SU-DHL-6 (cell line): ENCODE data around the gene DSCAML1.

Experiments used
- H2AFZ ChIP-seq: fragments of 200-600 bp; sonication (generic); 2 replicates; pipeline ENCODE4 v1.6.1; 2014; ENCODE audit warnings: low read depth, mild to moderate bottlenecking, moderate library complexity, mixed read lengths, antibody characterized with exemption, low read length; ENCODE audit not compliant: severe bottlenecking
- H3F3A ChIP-seq: fragments of 200-600 bp; shearing (Covaris generic); 2 replicates; pipeline ENCODE4 v1.6.0; 2016; ENCODE audit warnings: antibody characterized with exemption, mild to moderate bottlenecking; ENCODE audit not compliant: insufficient read depth
- H3K27ac ChIP-seq: fragments of 200-600 bp; sonication (generic); 2 replicates; pipeline ENCODE4 v1.5.1; 2016; ENCODE audit warnings: low read depth, mild to moderate bottlenecking, low read length, moderate library complexity, mixed read lengths
- H3K27me3 ChIP-seq: fragments of 200-600 bp; sonication (generic), shearing (Covaris generic); 2 replicates; pipeline ENCODE4 v1.6.0; 2014; ENCODE audit warnings: mild to moderate bottlenecking, low read length
- H3K36me3 ChIP-seq: fragments of 200-600 bp; sonication (generic); 2 replicates; pipeline ENCODE4 v1.6.1; 2014; ENCODE audit warnings: mild to moderate bottlenecking, low read length, mixed read lengths
- H3K4me2 ChIP-seq: fragments of 300-600, 200-600 bp; shearing (Covaris generic), sonication (generic); 2 replicates; pipeline ENCODE4 v1.6.0; 2014; ENCODE audit warnings: low read length, low read depth, mild to moderate bottlenecking; ENCODE audit not compliant: poor library complexity, severe bottlenecking
- H3K4me3 ChIP-seq: fragments of 200-600 bp; sonication (generic); 2 replicates; pipeline ENCODE4 v1.5.1; 2014; ENCODE audit warnings: antibody characterized with exemption, low read length, mild to moderate bottlenecking, mixed read lengths; ENCODE audit not compliant: insufficient read depth, poor library complexity, severe bottlenecking
- H3K79me2 ChIP-seq: fragments of 200-600 bp; sonication (generic); 2 replicates; pipeline ENCODE4 v1.6.1; 2014; ENCODE audit warnings: mild to moderate bottlenecking, low read length, moderate library complexity; ENCODE audit not compliant: insufficient read depth
- H3K9ac ChIP-seq: fragments of 200-600 bp; sonication (generic); 2 replicates; pipeline ENCODE4 v1.7.0; 2014; ENCODE audit warnings: mild to moderate bottlenecking, low read length
- H3K9me2 ChIP-seq: fragments of 200-600 bp; sonication (generic); replicated peaks from 2 replicates; pipeline ENCODE4 v1.6.1; 2014; ENCODE audit warnings: low read length; ENCODE audit not compliant: insufficient read depth
- H3K9me3 ChIP-seq: fragments of 200-600 bp; sonication (generic); 2 replicates; pipeline ENCODE4 v1.6.1; 2014; ENCODE audit warnings: low read length, mixed read lengths; ENCODE audit not compliant: insufficient read depth
- H4K20me1 ChIP-seq: fragments of 200-600 bp; sonication (generic); 2 replicates; pipeline ENCODE4 v1.6.1; 2014; ENCODE audit warnings: low read depth, mild to moderate bottlenecking, antibody characterized with exemption, low read length, moderate library complexity, mixed read lengths
- CTCF ChIP-seq: fragments of 200-600 bp; sonication (generic); IDR thresholded peaks from one replicate; pipeline ENCODE4 v1.5.1; 2017; ENCODE audit warnings: antibody characterized with exemption, mild to moderate bottlenecking, low read length, moderate library complexity; ENCODE audit not compliant: insufficient read depth, poor library complexity, severe bottlenecking
- EZH2phosphoT487 ChIP-seq: fragments of 200-600 bp; sonication (generic), shearing (Covaris generic); conservative IDR thresholded peaks from 2 replicates; pipeline ENCODE4 v1.6.1; 2018; ENCODE audit warnings: mild to moderate bottlenecking, antibody characterized with exemption, low read length, moderate library complexity, mixed read lengths

Gene DSCAML1

GRCh38 chr11:117657794-117658193, 139.2 kb downstream of the DSCAML1 start:
- H3K9ac ChIP-seq, result no peak overlapping the region
- H3K9me2 ChIP-seq, result no peaks in the 10 kb centered on the region
- H3K4me3 ChIP-seq, result no peak overlapping the region
- no peak overlapping the region for H2AFZ ChIP-seq
- no peak overlapping the region for H3K27ac ChIP-seq
- no peak for TF ChIP-seq EZH2phosphoT487
- no peak for TF ChIP-seq CTCF
- no peaks in the 10 kb centered on the region for H3K36me3 ChIP-seq
- no peaks in the 10 kb centered on the region for H4K20me1 ChIP-seq
- H3K27me3 ChIP-seq, result 0 out of 2 replicates have a peak, but pooled peaks cover 4% of the 10 kb centered on the region
- H3F3A ChIP-seq, result no peaks in the 10 kb centered on the region
- H3K79me2 ChIP-seq, result no peaks in the 10 kb centered on the region
- no peaks in the 10 kb centered on the region for H3K9me3 ChIP-seq
- H3K4me2 ChIP-seq, result no peak overlapping the region

- Histone ChIP-seq H4K20me1 (no peaks in the 10 kb centered on the region), H3K27me3 (no peaks in the 10 kb centered on the region), H3K9me3 (no peaks in the 10 kb centered on the region), H3K9ac (no peak overlapping the region), H3K27ac (no peak overlapping the region), H3F3A (no peaks in the 10 kb centered on the region), H2AFZ (no peak overlapping the region), H3K9me2 (no peaks in the 10 kb centered on the region), H3K36me3 (no peaks in the 10 kb centered on the region), H3K4me2 (no peak overlapping the region), H3K4me3 (no peak overlapping the region), H3K79me2 (no peaks in the 10 kb centered on the region)
- TF ChIP-seq CTCF, result no peak
- TF ChIP-seq EZH2phosphoT487, result no peak
Observed at GRCh38 chr11:117654281-117655255, 142.4 kb downstream of the DSCAML1 start.

- H3K4me3 ChIP-seq, result no peak overlapping the region
- H2AFZ ChIP-seq, result no peak overlapping the region
- no peaks in the 10 kb centered on the region for H3F3A ChIP-seq
- H3K27me3 ChIP-seq, result no peaks in the 10 kb centered on the region
- H3K4me2 ChIP-seq, result no peak overlapping the region
- no peaks in the 10 kb centered on the region for H3K36me3 ChIP-seq
- no peaks in the 10 kb centered on the region for H3K9me2 ChIP-seq
- no peak overlapping the region for H3K9ac ChIP-seq
- no peaks in the 10 kb centered on the region for H3K79me2 ChIP-seq
- no peak overlapping the region for H3K27ac ChIP-seq
- no peaks in the 10 kb centered on the region for H3K9me3 ChIP-seq
- TF ChIP-seq EZH2phosphoT487 (no peak), CTCF (no peak)
- no peaks in the 10 kb centered on the region for H4K20me1 ChIP-seq
Observed at GRCh38 chr11:117652521-117652920, 144.5 kb downstream of the DSCAML1 start.
